ENCODE measurements around the gene SH3BP1. TPM values are rescaled to one million over a fixed set of nuclear protein-coding genes. Genes with fewer than 3 reads are reported as not detected.

Gene SH3BP1
- total and polyA plus RNA-seq, 12 donors: 0.50 to 9.3 (median 2.0) TPM

DNA sequence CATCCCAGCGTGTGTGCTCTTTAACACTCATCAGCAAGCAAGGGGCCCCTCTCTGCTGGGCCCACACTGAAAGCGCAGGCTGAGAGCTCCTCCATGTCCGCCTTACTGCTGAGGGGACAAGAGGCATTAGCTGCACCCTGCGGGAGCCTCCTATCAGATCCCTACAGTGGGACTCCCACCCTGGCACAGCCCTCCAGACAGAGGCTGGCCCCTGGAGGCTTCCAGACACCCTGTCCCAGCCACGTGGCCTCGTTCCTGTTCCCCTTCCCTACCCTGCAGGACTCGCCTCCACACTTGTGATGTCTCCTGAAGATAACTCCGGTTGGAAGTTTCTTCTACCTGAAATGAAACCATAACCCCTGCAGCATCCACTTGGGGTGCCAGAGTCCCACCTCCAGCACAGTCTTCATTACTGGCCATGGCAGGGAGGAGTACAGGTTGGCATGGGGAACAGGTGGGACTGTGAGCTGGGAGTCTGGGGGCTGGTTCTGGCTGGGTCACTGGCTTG, 5.0 kb upstream of the SH3BP1 start:
- Histone ChIP-seq H3K9me3 (no peaks in the 10 kb centered on the region), H3K4me1 (peaks cover 19 to 79% (median 50%) of the 10 kb centered on the region in 9 donors), H3K27ac (peak overlapping the region; percentile 16 to 96 (median 86)), H3K36me3 (peaks cover 0 to 34% (median 7%) of the 10 kb centered on the region in 9 donors), H3K27me3 (peaks cover 0 to under 1% (median 0%) of the 10 kb centered on the region in 7 donors), H3K4me3 (peak overlapping the region in 7 of 10 donors; percentile 6 to 32 (median 27))
- ATAC-seq: peak in 7 of 8 donors; percentile 1 to 20 (median 6)
- TF ChIP-seq, protein P1, sequence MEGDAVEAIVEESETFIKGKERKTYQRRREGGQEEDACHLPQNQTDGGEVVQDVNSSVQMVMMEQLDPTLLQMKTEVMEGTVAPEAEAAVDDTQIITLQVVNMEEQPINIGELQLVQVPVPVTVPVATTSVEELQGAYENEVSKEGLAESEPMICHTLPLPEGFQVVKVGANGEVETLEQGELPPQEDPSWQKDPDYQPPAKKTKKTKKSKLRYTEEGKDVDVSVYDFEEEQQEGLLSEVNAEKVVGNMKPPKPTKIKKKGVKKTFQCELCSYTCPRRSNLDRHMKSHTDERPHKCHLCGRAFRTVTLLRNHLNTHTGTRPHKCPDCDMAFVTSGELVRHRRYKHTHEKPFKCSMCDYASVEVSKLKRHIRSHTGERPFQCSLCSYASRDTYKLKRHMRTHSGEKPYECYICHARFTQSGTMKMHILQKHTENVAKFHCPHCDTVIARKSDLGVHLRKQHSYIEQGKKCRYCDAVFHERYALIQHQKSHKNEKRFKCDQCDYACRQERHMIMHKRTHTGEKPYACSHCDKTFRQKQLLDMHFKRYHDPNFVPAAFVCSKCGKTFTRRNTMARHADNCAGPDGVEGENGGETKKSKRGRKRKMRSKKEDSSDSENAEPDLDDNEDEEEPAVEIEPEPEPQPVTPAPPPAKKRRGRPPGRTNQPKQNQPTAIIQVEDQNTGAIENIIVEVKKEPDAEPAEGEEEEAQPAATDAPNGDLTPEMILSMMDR (IDR thresholded peaks at IDR 0.05): no peak
- intact Hi-C loops (cut with DNase I): no loop called here
- 10 to 25% methylated on average over 8 of the region's 8 CpGs for WGBS, 2 donors
- peak in 1 of 2 donors; percentile 45 for DNase-seq

DNA sequence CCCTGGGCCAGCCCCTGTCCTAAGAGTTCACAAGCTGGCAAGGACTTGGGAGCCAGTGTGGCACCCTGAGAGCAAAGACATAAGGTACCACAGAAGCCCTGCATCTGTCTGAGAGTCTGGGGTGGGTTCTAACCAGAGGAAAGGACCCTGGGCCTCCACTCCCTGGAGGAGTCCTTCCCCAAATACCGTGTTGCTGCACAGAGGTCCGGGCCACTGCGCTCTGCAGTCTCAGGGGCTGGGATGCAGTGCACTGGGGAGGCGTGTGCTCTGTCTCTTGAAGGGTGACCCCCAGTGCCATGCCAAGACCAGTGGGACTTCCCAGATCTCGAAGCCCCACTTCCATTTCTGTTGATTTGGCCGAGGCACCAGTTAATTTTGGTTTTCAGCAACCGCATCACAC, 4.3 kb upstream of the SH3BP1 start:
- H3K4me3 ChIP-seq: no peak overlapping the region
- H3K36me3 ChIP-seq: peaks cover 0 to 29% (median 5%) of the 10 kb centered on the region in 9 donors
- no peaks in the 10 kb centered on the region for H3K9me3 ChIP-seq
- H3K27me3 ChIP-seq: peaks cover 0 to 7% (median 0%) of the 10 kb centered on the region in 7 donors
- peaks cover 19 to 82% (median 55%) of the 10 kb centered on the region in 9 donors for H3K4me1 ChIP-seq
- ATAC-seq (no peak), DNase-seq (no peak)
- intact Hi-C loops (cut with DNase I): no loop called here
- H3K27ac ChIP-seq: peak overlapping the region in 7 of 10 donors; percentile 82 to 96 (median 86)
- TF ChIP-seq, protein P1 (IDR thresholded peaks at IDR 0.05): no peak
- WGBS, 2 donors: 89% methylated on average over 7 of the region's 7 CpGs

DNA sequence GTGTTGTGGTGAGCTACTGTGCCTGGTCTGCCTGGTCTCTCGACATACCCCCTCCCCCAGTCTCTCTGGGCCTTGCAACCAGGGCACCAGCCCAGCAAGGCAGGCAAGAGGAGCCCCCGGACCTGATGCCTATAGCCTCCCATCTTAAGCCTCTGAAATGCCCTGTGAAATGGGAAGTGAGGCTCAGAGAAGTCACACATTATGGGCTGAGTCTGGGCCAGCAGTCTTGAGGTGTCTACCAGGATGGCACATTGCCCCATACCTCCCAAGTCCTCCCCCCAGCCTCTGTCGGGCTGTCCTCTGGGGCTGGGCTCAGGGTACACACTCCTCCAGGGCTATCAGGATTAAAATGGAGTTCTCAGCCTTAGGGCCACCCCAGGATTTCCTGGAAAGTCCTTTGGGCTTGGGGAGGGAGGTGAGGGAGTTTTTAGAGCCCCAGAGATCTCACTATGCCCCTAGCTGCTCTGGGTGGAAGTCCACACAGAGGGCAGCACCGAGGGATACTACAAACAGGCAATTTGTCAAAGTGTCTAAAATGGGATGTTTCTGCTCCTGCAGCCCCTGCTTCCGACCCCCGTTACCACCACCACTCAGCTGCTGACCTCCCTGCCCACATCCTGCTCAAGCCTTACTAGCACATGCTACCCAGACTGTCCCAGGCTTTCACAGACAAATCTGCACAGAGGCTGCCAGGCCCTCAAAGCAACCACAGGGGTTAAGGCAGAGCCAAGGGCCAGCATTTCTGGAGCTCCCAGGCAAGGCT, 3.1 kb upstream of the SH3BP1 start:
- Histone ChIP-seq H3K4me1 (peaks cover 19 to 90% (median 57%) of the 10 kb centered on the region in 9 donors), H3K4me3 (no peak overlapping the region), H3K27ac (peak overlapping the region in 3 of 10 donors; percentile 2 to 95 (median 37)), H3K36me3 (peaks cover 0 to 17% (median 0%) of the 10 kb centered on the region in 9 donors), H3K9me3 (no peaks in the 10 kb centered on the region), H3K27me3 (peaks cover 0 to 12% (median 0%) of the 10 kb centered on the region in 7 donors)
- DNase-seq (no peak), ATAC-seq (no peak)
- WGBS, 2 donors: 72 to 75% methylated on average over 6 of the region's 6 CpGs
- TF ChIP-seq, protein P1 (IDR thresholded peaks at IDR 0.05): peak in 2 of 9 donors; percentile 7 to 23
- intact Hi-C loops (cut with DNase I): no loop called here

DNA sequence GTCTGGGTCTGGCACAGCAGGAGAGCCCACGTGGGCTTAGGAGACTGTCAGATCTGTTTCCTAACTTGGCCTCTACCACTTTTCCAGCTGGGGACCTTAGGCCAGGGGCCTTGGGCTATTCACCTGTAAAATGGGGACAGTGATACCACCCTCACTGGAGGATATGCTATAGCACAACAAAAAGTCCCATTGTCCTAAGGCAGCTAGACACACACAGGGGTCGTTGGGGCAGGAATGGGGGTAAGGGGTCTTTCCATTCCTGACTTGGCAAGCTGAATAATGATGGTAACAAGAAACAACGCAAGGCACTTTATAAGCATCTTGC, 2.6 kb upstream of the SH3BP1 start:
- TF ChIP-seq, protein P1 (IDR thresholded peaks at IDR 0.05): no peak
- intact Hi-C loops (cut with DNase I): no loop called here
- peaks cover 0 to 12% (median 0%) of the 10 kb centered on the region in 7 donors for H3K27me3 ChIP-seq
- 77 to 88% methylated on average over 3 of the region's 3 CpGs for WGBS, 2 donors
- H3K9me3 ChIP-seq: no peaks in the 10 kb centered on the region
- peak overlapping the region in 2 of 10 donors; percentile 2 to 95 for H3K27ac ChIP-seq
- peaks cover 0 to 17% (median 0%) of the 10 kb centered on the region in 9 donors for H3K36me3 ChIP-seq
- H3K4me3 ChIP-seq: no peak overlapping the region
- peaks cover 19 to 90% (median 51%) of the 10 kb centered on the region in 9 donors for H3K4me1 ChIP-seq
- no peak for ATAC-seq
- DNase-seq: no peak

All from heart right ventricle (tissue), 16 donors.